GM19455 (cell line): ENCODE data around the gene SLC5A2.
"Not testable (repeated sequence)": the region's sequence is repeated elsewhere in the genome, so short reads cannot be mapped to it uniquely, and the experiment has no call there.

Experiments
- ATAC-seq: cut with Tn5 transposase; IDR thresholded peaks from one replicate; pipeline ENCODE4 v1.9.1; 2021; ENCODE audit not compliant: unreplicated experiment

The SLC5A2 gene

GRCh38 chr16:31525113-31525512, 42.2 kb downstream of the SLC5A2 start:
- no peak for ATAC-seq

DNA sequence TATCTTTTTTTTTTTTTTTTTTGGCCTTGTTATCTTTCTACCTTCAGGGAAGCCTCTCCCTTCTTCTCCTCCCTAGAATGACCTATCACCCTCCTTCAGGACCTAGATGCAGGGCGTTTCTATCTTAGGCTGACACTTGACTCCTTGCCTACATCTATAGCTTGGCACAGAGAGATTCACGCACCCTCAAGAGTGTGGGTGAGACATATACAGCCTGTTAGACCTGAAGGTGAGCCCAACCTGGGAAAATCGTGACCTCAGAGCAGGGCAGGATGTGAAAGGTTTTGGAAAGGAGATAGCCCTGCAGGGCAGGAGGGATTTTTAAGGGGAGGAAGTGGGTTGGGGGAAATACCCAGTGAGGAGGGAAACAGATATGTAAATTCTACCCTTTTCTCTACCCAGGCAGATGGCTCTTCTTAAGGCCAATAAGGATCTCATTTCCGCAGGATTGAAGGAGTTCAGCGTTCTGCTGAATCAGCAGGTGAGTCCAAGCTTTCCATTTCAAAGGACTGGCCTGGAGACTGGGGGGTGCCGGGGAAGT, 44.9 kb downstream of the SLC5A2 start, which contains the start of gene AHSP:
Gene AHSP (plus strand): TSS at position 167 of the 541 bp plus-strand sequence. CDS start 240 bp downstream, at position 407.
- ATAC-seq = no peak

DNA sequence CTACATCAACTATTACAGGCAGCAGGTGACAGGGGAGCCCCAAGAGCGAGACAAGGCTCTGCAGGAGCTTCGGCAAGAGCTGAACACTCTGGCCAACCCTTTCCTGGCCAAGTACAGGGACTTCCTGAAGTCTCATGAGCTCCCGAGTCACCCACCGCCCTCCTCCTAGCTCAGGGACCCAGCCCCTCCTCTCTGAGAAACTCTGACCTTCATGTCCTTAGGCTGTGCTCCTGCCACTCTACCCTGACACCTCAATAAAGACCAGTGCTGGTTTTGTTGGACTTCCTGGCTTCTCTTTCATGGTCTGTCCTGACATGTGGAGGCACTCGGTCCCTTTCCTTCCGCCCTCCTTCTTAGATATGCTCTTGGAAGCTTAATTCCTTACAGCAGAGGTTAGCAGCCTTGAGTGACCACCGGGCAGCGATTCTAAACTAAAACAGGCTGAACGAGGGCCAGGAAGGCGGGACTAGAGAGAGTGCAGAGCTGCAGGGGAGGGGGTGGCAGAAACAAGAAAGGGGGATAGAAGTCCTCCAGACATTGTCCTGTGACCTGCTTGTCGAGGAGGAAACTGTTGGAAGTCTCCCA, 45.7 kb downstream of the SLC5A2 start:
- ATAC-seq = no peak

- ATAC-seq = no peak
Observed at GRCh38 chr16:31529108-31529936, 46.4 kb downstream of the SLC5A2 start.

DNA sequence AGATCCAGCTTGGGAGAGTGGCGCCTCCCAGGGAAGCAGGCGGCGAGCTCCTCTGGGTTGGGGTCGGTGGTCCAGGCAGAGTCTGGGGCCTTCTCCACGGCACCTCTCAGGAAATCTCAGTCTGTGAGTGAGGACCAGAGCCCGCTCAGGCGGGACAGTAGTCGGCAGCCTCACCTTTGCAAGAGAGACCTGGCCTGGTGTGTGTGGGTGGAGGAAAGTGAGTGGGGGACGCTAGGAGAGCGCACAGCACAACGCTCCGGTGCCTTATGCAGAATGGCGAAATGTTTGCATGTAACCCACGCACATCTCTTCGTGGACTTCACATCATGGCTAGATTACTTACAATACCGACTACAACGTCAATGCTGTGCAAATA, 47.0 kb downstream of the SLC5A2 start:
- ATAC-seq = no peak

GRCh38 chr16:31530405-31530804, 47.5 kb downstream of the SLC5A2 start:
- no peak for ATAC-seq

DNA sequence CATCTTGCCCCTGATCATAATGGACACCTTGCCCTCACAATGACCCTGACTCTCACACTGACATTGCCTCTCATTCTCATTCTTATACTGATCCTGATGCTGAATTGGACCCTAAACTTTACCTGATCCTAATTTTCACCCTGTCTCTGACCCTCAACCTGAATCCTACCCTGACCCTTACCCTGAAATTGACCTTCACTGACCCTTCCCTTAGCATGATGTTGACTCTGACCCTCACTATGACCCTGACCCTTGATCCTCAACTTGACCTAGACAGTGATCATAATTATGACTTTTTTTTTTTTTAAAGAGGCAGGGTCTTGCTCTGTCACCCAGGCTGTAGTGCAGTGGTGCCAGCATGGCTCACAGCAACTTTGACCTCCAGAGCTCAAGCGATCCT, 48.2 kb downstream of the SLC5A2 start:
- ATAC-seq = no peak

- ATAC-seq = no peak
Observed at GRCh38 chr16:31532120-31532519, 49.2 kb downstream of the SLC5A2 start.

GRCh38 chr16:31532896-31533295, 50.0 kb downstream of the SLC5A2 start:
- ATAC-seq = no peak

DNA sequence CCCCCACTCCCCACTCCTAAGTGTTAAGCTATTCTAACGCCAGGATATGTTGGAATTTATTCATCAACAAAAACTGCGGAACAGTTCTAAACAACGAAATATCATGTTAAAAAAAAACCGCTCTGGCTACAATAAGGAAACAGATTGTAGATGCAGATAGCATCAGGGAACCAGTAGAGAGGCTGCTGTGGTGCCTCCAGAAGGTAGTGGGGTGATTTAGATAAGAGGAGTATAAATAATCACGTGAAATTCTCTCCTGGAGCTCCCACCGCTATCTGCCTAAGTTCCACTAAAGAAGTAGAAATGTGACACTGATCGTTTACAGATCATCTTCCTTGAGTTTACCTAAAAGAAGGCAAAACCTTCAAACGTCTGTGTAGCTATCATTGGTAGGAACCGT, 52.8 kb downstream of the SLC5A2 start:
- no peak for ATAC-seq

DNA sequence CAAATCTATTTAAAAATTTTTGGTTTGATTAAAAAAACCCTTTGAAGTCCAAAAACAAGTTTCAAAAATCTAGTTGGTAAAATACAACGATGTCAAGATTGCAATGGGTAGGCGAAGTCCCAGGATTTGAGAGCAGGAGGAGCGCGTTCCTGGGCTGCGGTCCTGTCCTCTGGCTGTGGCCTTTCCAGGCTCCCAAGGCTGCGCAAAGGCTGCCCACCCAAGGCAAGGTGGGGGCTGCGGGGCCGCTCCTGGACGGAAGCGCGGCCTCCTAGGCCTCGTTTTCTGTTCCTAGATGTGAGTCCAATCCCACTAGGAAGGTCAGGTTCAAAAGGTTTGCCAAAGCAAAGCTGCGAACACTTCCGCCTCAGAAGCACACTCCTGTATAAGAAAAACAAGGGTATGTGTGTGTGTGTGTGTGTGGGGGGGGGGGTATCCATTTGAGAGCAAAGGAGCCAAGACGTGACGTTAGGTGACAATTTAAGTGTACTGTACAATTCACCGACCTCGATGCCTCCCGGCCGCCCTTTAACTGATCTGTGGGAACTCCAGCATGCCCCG, 54.0 kb downstream of the SLC5A2 start:
- ATAC-seq = no peak

- no peak for ATAC-seq
Observed at GRCh38 chr16:31537362-31538242, 54.7 kb downstream of the SLC5A2 start.

DNA sequence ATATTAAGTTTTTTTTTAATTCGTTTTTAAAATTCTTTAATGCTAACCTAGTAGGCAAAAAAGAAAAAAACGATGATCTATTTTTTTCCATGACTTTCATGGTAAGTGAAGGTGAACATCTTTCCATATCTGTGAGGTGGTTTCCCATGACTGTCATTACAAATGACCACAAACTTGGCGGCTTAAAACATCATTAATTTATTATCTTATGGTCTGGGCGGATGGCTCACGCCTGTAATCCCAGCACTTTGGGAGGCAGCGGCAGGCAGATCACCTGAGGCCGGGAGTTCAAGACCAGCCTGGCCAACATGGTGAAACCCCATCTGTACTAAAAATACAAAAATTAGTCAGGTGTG, 55.3 kb downstream of the SLC5A2 start:
- not testable (repeated sequence) for ATAC-seq

DNA sequence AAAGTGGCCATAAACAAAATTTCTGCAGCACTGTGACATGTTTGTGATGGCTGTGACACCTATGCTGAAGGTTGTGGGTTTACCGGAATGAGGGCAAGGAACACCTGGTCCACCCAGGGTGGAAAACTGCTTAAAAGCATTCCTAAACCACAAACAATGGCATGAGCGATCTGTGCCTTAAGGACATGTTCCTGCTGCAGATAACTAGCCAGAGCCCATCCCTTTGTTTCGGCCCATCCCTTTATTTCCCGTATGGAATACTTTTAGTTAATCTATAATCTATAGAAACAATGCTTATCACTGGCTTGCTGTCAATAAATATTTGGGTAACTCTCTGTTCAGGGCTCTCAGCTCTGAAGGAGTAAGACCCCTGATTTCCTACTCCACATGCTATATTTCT, 56.8 kb downstream of the SLC5A2 start:
- ATAC-seq = not testable (repeated sequence)
